DND-41 (cell line): ENCODE results near the gene TINCR.

Experiments used
- ATAC-seq: fragments of 200-7000 bp; cut with Tn5 transposase; 3 replicates; pipeline ENCODE4 v1.9.1; 2021; ENCODE audit warnings: low read depth; ENCODE audit not compliant: insufficient read depth
- DNase-seq: peaks from one replicate; pipeline ENCODE4 v3.0.0-alpha.2; 2020
- H2AFZ ChIP-seq: 2 replicates; pipeline ENCODE4 v1.6.0; 2012; ENCODE audit warnings: low read depth, low read length
- H3K27ac ChIP-seq: 2 replicates; pipeline ENCODE4 v1.5.1; 2012; ENCODE audit warnings: low read length, inconsistent platforms
- H3K27me3 ChIP-seq: fragments of 200-600 bp; sonication (generic); 2 replicates; pipeline ENCODE4 v1.6.0; 2012; ENCODE audit warnings: low read length, mild to moderate bottlenecking, inconsistent platforms; ENCODE audit not compliant: insufficient read depth, poor library complexity
- H3K36me3 ChIP-seq: 2 replicates; pipeline ENCODE4 v1.5.1; 2012; ENCODE audit warnings: low read length, inconsistent platforms; ENCODE audit not compliant: insufficient read depth
- H3K4me1 ChIP-seq: 2 replicates; pipeline ENCODE4 v1.5.1; 2012; ENCODE audit warnings: mild to moderate bottlenecking, low read length; ENCODE audit not compliant: insufficient read depth
- H3K4me2 ChIP-seq: 2 replicates; pipeline ENCODE4 v1.6.0; 2012; ENCODE audit warnings: mild to moderate bottlenecking, moderate library complexity, low read length, inconsistent platforms; ENCODE audit not compliant: insufficient read depth
- H3K4me3 ChIP-seq, 2 experiments: fragments of 200-600 bp in 1 of 2; shearing (Covaris generic) in 1 of 2; 2 replicates each; pipeline ENCODE4 v1.5.1; 2012 to 2016; ENCODE audit warnings: inconsistent platforms in 2 of 2, low read length in 2 of 2, mild to moderate bottlenecking in 2 of 2, low read depth in 1 of 2, moderate library complexity in 1 of 2
- H3K79me2 ChIP-seq: 2 replicates; pipeline ENCODE4 v1.6.0; 2012; ENCODE audit warnings: low read length, inconsistent platforms; ENCODE audit not compliant: insufficient read depth
- H3K9ac ChIP-seq: 2 replicates; pipeline ENCODE4 v1.6.0; 2012; ENCODE audit warnings: low read depth, mild to moderate bottlenecking, inconsistent platforms, low read length, moderate library complexity
- H3K9me3 ChIP-seq: 2 replicates; pipeline ENCODE4 v1.5.1; 2012; ENCODE audit warnings: low read length, moderate library complexity, mild to moderate bottlenecking, inconsistent platforms; ENCODE audit not compliant: insufficient read depth, severe bottlenecking
- H4K20me1 ChIP-seq: 2 replicates; pipeline ENCODE4 v1.6.0; 2012; ENCODE audit warnings: low read length; ENCODE audit not compliant: insufficient read depth
- EZH2 ChIP-seq: IDR thresholded peaks from 3 replicates; pipeline ENCODE4 v1.6.1; 2012; ENCODE audit warnings: borderline replicate concordance, low read depth, mild to moderate bottlenecking, moderate library complexity, low read length, inconsistent platforms; ENCODE audit not compliant: severe bottlenecking
- TF ChIP-seq, protein P1 (sequence below): IDR thresholded peaks from 2 replicates; pipeline ENCODE4 v1.5.1; 2012; ENCODE audit warnings: borderline replicate concordance, low read length, moderate library complexity, mild to moderate bottlenecking; ENCODE audit not compliant: poor library complexity, severe bottlenecking; ENCODE audit errors: extremely low read depth

Gene TINCR

DNA sequence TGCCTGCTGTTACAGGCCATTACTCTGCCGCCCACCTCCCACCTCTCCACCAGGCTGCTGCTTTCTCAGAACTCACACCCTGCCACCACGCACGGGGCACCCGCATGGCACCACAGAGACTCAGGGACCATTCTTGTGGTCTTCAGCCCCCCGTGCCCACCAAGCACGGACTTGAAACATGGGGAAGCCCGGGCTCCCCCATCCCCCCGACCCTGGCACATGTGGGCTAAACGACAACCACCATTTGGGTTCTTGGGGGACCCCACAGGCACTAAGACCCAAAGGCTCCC is 23.1 kb upstream of the TINCR start:
- DNase-seq: no peak
- no peak overlapping the region for H3K4me2 ChIP-seq
- peaks cover 96% of the 10 kb centered on the region for H3K36me3 ChIP-seq

DNA sequence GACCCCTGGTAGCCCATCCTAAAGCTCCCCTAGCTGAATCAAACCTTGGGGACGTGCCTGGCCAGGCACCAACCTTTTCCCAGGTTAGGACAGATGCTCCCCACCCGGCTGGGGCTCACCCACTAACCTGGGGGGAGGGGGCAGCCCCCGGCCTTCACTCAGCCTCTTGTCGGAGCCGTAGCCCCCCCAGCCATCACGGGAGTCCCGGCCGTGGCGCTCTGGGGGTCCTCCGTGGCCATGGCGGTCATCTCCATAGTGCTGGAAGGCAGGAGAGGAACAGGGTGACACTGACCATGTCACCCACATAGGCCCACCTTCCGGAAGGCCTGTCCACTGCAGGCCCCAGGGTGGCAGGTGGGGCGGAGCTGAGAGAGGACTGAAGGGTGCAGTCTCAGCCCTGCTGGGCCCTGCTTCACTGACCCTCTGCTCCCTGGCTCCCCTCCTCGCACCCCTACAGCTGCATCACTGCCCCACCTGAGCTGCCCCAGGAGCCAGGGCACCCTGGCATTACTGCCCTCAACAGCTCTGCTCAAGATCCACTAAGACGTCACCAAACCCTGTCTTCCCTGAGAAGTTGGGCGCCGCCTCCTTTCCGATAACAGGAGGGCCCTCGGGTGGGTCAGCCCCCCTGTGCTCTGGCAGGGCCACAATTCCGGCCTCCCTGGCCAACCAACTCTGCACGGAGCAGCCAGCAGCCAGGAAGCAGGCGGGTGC is 22.6 kb upstream of the TINCR start:
- no peak overlapping the region for H2AFZ ChIP-seq
- H3K4me2 ChIP-seq: no peak overlapping the region
- H3K9me3 ChIP-seq: no peaks in the 10 kb centered on the region
- ATAC-seq: no peak
- TF ChIP-seq EZH2: no peak
- TF ChIP-seq, protein P1, sequence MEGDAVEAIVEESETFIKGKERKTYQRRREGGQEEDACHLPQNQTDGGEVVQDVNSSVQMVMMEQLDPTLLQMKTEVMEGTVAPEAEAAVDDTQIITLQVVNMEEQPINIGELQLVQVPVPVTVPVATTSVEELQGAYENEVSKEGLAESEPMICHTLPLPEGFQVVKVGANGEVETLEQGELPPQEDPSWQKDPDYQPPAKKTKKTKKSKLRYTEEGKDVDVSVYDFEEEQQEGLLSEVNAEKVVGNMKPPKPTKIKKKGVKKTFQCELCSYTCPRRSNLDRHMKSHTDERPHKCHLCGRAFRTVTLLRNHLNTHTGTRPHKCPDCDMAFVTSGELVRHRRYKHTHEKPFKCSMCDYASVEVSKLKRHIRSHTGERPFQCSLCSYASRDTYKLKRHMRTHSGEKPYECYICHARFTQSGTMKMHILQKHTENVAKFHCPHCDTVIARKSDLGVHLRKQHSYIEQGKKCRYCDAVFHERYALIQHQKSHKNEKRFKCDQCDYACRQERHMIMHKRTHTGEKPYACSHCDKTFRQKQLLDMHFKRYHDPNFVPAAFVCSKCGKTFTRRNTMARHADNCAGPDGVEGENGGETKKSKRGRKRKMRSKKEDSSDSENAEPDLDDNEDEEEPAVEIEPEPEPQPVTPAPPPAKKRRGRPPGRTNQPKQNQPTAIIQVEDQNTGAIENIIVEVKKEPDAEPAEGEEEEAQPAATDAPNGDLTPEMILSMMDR: no peak
- H3K9ac ChIP-seq: no peak overlapping the region; the same call in 1 of the 2 replicates
- no peaks in the 10 kb centered on the region for H3K79me2 ChIP-seq
- H3K4me1 ChIP-seq: no peaks in the 10 kb centered on the region
- no peak overlapping the region for H3K27ac ChIP-seq
- H4K20me1 ChIP-seq: peaks cover 59% of the 10 kb centered on the region
- H3K27me3 ChIP-seq: no peaks in the 10 kb centered on the region
- no peak for DNase-seq
- H3K36me3 ChIP-seq: peaks cover 95% of the 10 kb centered on the region
- H3K4me3 ChIP-seq: no peak overlapping the region

More for the DNA sequence above, 23.1 kb upstream of the TINCR start:
- Histone ChIP-seq H3K79me2 (0 out of 2 replicates have a peak, but pooled peaks cover 4% of the 10 kb centered on the region), H3K4me1 (no peaks in the 10 kb centered on the region), H3K4me3 (no peak overlapping the region), H3K27ac (no peak overlapping the region), H2AFZ (no peak overlapping the region), H4K20me1 (peaks cover 60% of the 10 kb centered on the region), H3K9ac (no peak overlapping the region), H3K27me3 (no peaks in the 10 kb centered on the region), H3K9me3 (no peaks in the 10 kb centered on the region)
- TF ChIP-seq, protein P1: no peak
- TF ChIP-seq EZH2: no peak
- ATAC-seq: no peak

DNA sequence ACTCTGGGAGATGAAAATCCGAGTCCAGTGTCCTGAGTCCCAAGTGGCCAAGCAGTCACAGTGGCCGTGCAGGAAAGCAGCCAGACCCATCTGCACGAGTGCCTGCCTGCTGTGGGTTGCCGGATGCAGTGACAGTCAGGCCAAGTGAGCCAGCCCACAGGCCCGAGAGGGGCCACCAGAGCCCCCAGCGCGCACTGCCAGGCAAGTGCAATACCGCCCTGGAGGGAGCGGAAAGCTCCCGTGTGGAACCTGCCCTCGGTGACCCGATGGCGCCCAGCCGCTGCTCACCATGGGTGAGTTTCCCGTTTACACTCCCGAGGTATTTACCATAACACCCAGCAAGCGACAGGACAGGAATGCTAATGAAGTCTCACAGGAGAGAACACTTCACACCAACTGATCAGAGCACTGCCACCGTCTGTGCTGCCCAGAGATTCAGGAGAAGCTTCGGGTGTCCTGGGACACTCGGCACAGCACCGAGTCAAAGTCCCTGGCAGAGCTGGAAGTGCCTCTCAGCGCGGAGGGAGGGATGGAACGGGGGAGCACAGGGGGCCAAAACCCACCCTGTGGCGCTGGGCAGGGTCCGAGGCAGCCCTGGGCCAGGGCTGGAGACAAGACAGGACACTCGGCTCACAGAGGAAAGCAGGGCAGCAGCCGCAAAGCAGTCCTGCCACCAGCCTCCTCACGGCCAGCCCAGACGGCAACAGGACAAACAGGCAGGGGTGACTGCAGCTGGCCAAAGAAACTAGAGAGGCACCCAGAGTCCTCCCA is 21.3 kb upstream of the TINCR start:
- H2AFZ ChIP-seq: no peak overlapping the region
- H4K20me1 ChIP-seq: peaks cover 53% of the 10 kb centered on the region
- TF ChIP-seq EZH2: no peak
- TF ChIP-seq, protein P1: no peak
- no peaks in the 10 kb centered on the region for H3K9me3 ChIP-seq
- H3K4me1 ChIP-seq: no peaks in the 10 kb centered on the region
- H3K36me3 ChIP-seq: peaks cover 86% of the 10 kb centered on the region
- ATAC-seq (no peak), DNase-seq (no peak)
- no peaks in the 10 kb centered on the region for H3K27me3 ChIP-seq
- no peak overlapping the region for H3K4me2 ChIP-seq
- no peak overlapping the region for H3K9ac ChIP-seq
- no peak overlapping the region for H3K4me3 ChIP-seq
- H3K79me2 ChIP-seq: no peaks in the 10 kb centered on the region
- H3K27ac ChIP-seq: no peak overlapping the region
